IMR-90 (cell line): ENCODE results near the gene ZNF74. TPM values are rescaled to one million over a fixed set of nuclear protein-coding genes. Genes with fewer than 3 reads are reported as not detected.

Experiments used
- ATAC-seq: fragments of 200-7000 bp; cut with Tn5 transposase; 2 replicates; pipeline ENCODE4 v1.9.1; 2020; ENCODE audit warnings: low read depth, mild to moderate bottlenecking, moderate library complexity
- BruUV-seq: library from RNA; stranded (reverse); fragments of 400-500 nt; replicated peaks from 2 replicates; lab custom pipeline; 2021; lab: Mats Ljungman, UMichigan
- CTCF ChIA-PET: fragments of 300-600 bp; formaldehyde crosslinking; extraction: SDS; loops from one replicate; lab custom pipeline; 2021; ENCODE audit warnings: antibody characterized with exemption; lab: Yijun Ruan, JAX
- POLR2A ChIA-PET: fragments of 300-600 bp; sonication (Branson Sonifier 250); formaldehyde crosslinking; loops from one replicate; lab custom pipeline; 2022; ENCODE audit warnings: antibody characterized with exemption; ENCODE audit not compliant: unreplicated experiment; lab: Charles Lee
- DNase-seq: peaks from one replicate; pipeline ENCODE4 v3.0.0; 2013
- H2AFZ ChIP-seq: replicated peaks from 2 replicates; pipeline ENCODE3; 2013; ENCODE audit warnings: low read length, mild to moderate bottlenecking; ENCODE audit not compliant: poor library complexity
- H2AK5ac ChIP-seq: 2 replicates; pipeline ENCODE4 v1.6.1; 2013; ENCODE audit warnings: low read depth, low read length, inconsistent platforms
- H2AK9ac ChIP-seq: replicated peaks from 2 replicates; pipeline ENCODE3; 2013; ENCODE audit warnings: mild to moderate bottlenecking, low read depth, low read length, moderate library complexity; ENCODE audit not compliant: poor library complexity
- H2BK120ac ChIP-seq: 2 replicates; pipeline ENCODE4 v1.6.1; 2013; ENCODE audit warnings: low read depth, low read length, inconsistent platforms
- H2BK15ac ChIP-seq: 3 replicates; pipeline ENCODE4 v1.6.1; 2013; ENCODE audit warnings: low read depth, low read length, inconsistent platforms
- H2BK20ac ChIP-seq: 2 replicates; pipeline ENCODE4 v1.6.1; 2013; ENCODE audit warnings: low read depth, mild to moderate bottlenecking, inconsistent platforms, low read length, moderate library complexity
- H2BK5ac ChIP-seq: 2 replicates; pipeline ENCODE4 v1.6.1; 2013; ENCODE audit warnings: mild to moderate bottlenecking, low read depth, low read length, inconsistent platforms; ENCODE audit not compliant: poor library complexity, severe bottlenecking
- H3K14ac ChIP-seq: replicated peaks from 2 replicates; pipeline ENCODE4 v1.6.1; 2013; ENCODE audit warnings: low read depth, low read length, inconsistent platforms
- H3K18ac ChIP-seq: 2 replicates; pipeline ENCODE4 v1.6.1; 2013; ENCODE audit warnings: low read depth, low read length, control low read depth
- H3K23ac ChIP-seq: 2 replicates; pipeline ENCODE4 v1.6.1; 2013; ENCODE audit warnings: low read depth, low read length, inconsistent platforms
- H3K27ac ChIP-seq: 2 replicates; pipeline ENCODE4 v1.5.1; 2013; ENCODE audit warnings: mild to moderate bottlenecking, control low read depth, low read length; ENCODE audit not compliant: insufficient read depth
- H3K27me3 ChIP-seq: 2 replicates; pipeline ENCODE4 v1.6.1; 2013; ENCODE audit warnings: low read length; ENCODE audit not compliant: control insufficient read depth, insufficient read depth
- H3K36me3 ChIP-seq: 2 replicates; pipeline ENCODE4 v1.6.1; 2013; ENCODE audit warnings: low read length, mixed read lengths; ENCODE audit not compliant: control insufficient read depth, insufficient read depth
- H3K4ac ChIP-seq: 2 replicates; pipeline ENCODE4 v1.6.1; 2013; ENCODE audit warnings: low read depth, low read length, inconsistent platforms
- H3K4me1 ChIP-seq: 2 replicates; pipeline ENCODE4 v1.6.1; 2013; ENCODE audit warnings: low read length, mixed read lengths; ENCODE audit not compliant: control insufficient read depth, insufficient read depth
- H3K4me2 ChIP-seq: 2 replicates; pipeline ENCODE4 v1.6.1; 2013; ENCODE audit warnings: low read depth, mild to moderate bottlenecking, control low read depth, low read length, moderate library complexity
- H3K4me3 ChIP-seq: 2 replicates; pipeline ENCODE4 v1.5.1; 2013; ENCODE audit warnings: low read depth, mild to moderate bottlenecking, control low read depth, low read length, moderate library complexity; ENCODE audit not compliant: insufficient read depth
- H3K56ac ChIP-seq: 2 replicates; pipeline ENCODE4 v1.6.1; 2013; ENCODE audit warnings: low read length, inconsistent platforms; ENCODE audit not compliant: insufficient read depth; ENCODE audit errors: extremely low read depth
- H3K79me1 ChIP-seq, 2 experiments: 2 replicates each; pipeline ENCODE4 v1.6.1; 2013; ENCODE audit warnings: low read length in 2 of 2, inconsistent platforms in 1 of 2, low read depth in 1 of 2
- H3K9ac ChIP-seq: 2 replicates; pipeline ENCODE4 v1.6.1; 2013; ENCODE audit warnings: low read depth, low read length, control low read depth
- H3K9me1 ChIP-seq: 2 replicates; pipeline ENCODE4 v1.6.1; 2013; ENCODE audit warnings: low read length, inconsistent platforms; ENCODE audit not compliant: insufficient read depth
- H3K9me3 ChIP-seq: 2 replicates; pipeline ENCODE4 v1.6.1; 2013; ENCODE audit warnings: low read length; ENCODE audit not compliant: control insufficient read depth, insufficient read depth
- H4K20me1 ChIP-seq: 2 replicates; pipeline ENCODE4 v1.6.1; 2013; ENCODE audit warnings: low read length, inconsistent platforms; ENCODE audit not compliant: insufficient read depth
- H4K5ac ChIP-seq: 2 replicates; pipeline ENCODE4 v1.6.1; 2013; ENCODE audit warnings: mild to moderate bottlenecking, low read depth, low read length, control low read depth
- H4K8ac ChIP-seq, 2 experiments: 2 replicates each; pipeline ENCODE4 v1.6.1; 2013; ENCODE audit warnings: low read depth in 2 of 2, low read length in 2 of 2, control low read depth in 1 of 2, inconsistent platforms in 1 of 2
- H4K91ac ChIP-seq: 2 replicates; pipeline ENCODE4 v1.6.1; 2013; ENCODE audit warnings: low read depth, low read length, inconsistent platforms; ENCODE audit not compliant: insufficient read depth
- BHLHE40 ChIP-seq: fragments of 150-350 bp; IDR thresholded peaks from 2 replicates; pipeline ENCODE4 v1.6.1; 2016; ENCODE audit warnings: mild to moderate bottlenecking, low read depth, low read length
- CEBPB ChIP-seq: IDR thresholded peaks from 2 replicates; pipeline ENCODE4 v1.6.1; 2012; ENCODE audit warnings: low read depth, low read length, improper control_type of control experiment
- CHD1 ChIP-seq: IDR thresholded peaks from 2 replicates; pipeline ENCODE4 v1.6.1; 2012; ENCODE audit warnings: low read depth, low read length, improper control_type of control experiment
- FOS ChIP-seq: fragments of 150-350 bp; IDR thresholded peaks from 2 replicates; pipeline ENCODE4 v1.6.1; 2016; ENCODE audit warnings: low read depth, low read length
- MAFK ChIP-seq: IDR thresholded peaks from 2 replicates; pipeline ENCODE4 v1.6.1; 2012; ENCODE audit warnings: low read depth, low read length, improper control_type of control experiment
- MAZ ChIP-seq: IDR thresholded peaks from 2 replicates; pipeline ENCODE4 v1.6.1; 2012; ENCODE audit warnings: low read depth, mild to moderate bottlenecking, low read length, improper control_type of control experiment, moderate library complexity, borderline replicate concordance
- MXI1 ChIP-seq: IDR thresholded peaks from 2 replicates; pipeline ENCODE4 v1.6.1; 2012; ENCODE audit warnings: low read depth, mild to moderate bottlenecking, low read length, moderate library complexity, borderline replicate concordance
- NFE2L2 ChIP-seq: fragments of 150-350 bp; IDR thresholded peaks from 2 replicates; pipeline ENCODE4 v1.6.1; 2016; ENCODE audit warnings: low read depth, mild to moderate bottlenecking, low read length
- RCOR1 ChIP-seq: IDR thresholded peaks from 2 replicates; pipeline ENCODE4 v1.6.1; 2012; ENCODE audit warnings: mild to moderate bottlenecking, low read length, improper control_type of control experiment; ENCODE audit not compliant: insufficient replicate concordance
- SMC3 ChIP-seq: fragments of 150-350 bp; IDR thresholded peaks from 2 replicates; pipeline ENCODE4 v1.6.1; 2016; ENCODE audit warnings: low read depth, mild to moderate bottlenecking, antibody characterized with exemption, low read length, moderate library complexity
- WGBS, 2 experiments: methylation state at CpG; one replicate each; pipeline versions ENCODE4 v1.1.5 to v1.1.7; 2013; ENCODE audit warnings: missing lambda C conversion rate in 2 of 2; ENCODE audit not compliant: insufficient read length in 1 of 2; ENCODE audit errors: extremely low coverage in 2 of 2; 5-methylcytosine and 5-hydroxymethylcytosine counted together
- dilution Hi-C: fragments of 300-500 bp; cut with HindIII; formaldehyde crosslinking; loops from one replicate; pipeline ENCODE4 v1.14.3; 2018; ENCODE audit warnings: low sequenced_read_pairs; ENCODE audit not compliant: unreplicated experiment
- in situ Hi-C: fragments of 300-500 bp; cut with MboI; formaldehyde crosslinking; loops from 3 replicates; pipeline ENCODE4 v1.14.3; 2019; ENCODE audit warnings: low sequenced_read_pairs, inconsistent platforms, mixed read lengths
- intact Hi-C: fragments of 100-400 bp; cut with micrococcal nuclease; formaldehyde crosslinking; loops from 2 replicates; pipeline ENCODE4 v1.10.0; 2022
- polyA plus RNA-seq, 3 experiments: library from polyadenylated mRNA; depleted of rRNA; stranded (reverse); fragments of >200 nt; gene quantifications; 2 replicates each; pipeline ENCODE4 v1.2.3, GENCODE V29; 2012; ENCODE audit warnings: low replicate concordance in 1 of 3
- total RNA-seq: library from RNA; depleted of rRNA; stranded (reverse); fragments of >200 nt; gene quantifications from 2 replicates; pipeline ENCODE4 v1.2.3, GENCODE V29; 2012
- TF ChIP-seq, protein P1 (sequence below): fragments of 150-350 bp; IDR thresholded peaks from 2 replicates; pipeline ENCODE4 v1.6.1; 2016; ENCODE audit warnings: low read depth, mild to moderate bottlenecking, low read length, moderate library complexity, borderline replicate concordance
- TF ChIP-seq, protein P2 (sequence below): fragments of 150-350 bp; IDR thresholded peaks from 2 replicates; pipeline ENCODE4 v1.6.1; 2017; ENCODE audit warnings: mild to moderate bottlenecking, antibody characterized with exemption, low read length, low read depth
- TF ChIP-seq, protein P3 (sequence below): conservative IDR thresholded peaks from 2 replicates; pipeline ENCODE4 v1.5.1; 2012; ENCODE audit warnings: mild to moderate bottlenecking, low read depth, low read length, improper control_type of control experiment

ZNF74 gene
- total and polyA plus RNA-seq, 2 of the 4 experiments (the other 2 are of a cell fraction) = 7.5 to 8.4 TPM

- H4K5ac ChIP-seq = no peak overlapping the region; the same call in 1 of the 2 replicates
- ChIA-PET CTCF (interaction anchor here (0.5 to 1.4 kb wide), 4 partner anchors 9 to 38 kb away, joined by 3 to 12 read pairs (median 5); no protein-coding TSS in a partner anchor), POLR2A (no interaction called here)
- H2BK15ac ChIP-seq = no peak overlapping the region
- dilution Hi-C loops = no loop called here
- peak overlapping the region in 1 of 2 experiments; percentile 69; a peak in 1 of 4 replicates for H4K8ac ChIP-seq
- H3K9ac ChIP-seq = no peak overlapping the region
- WGBS, 2 experiments = no CpG with 5 or more reads among the region's 6 CpGs
- H3K4me3 ChIP-seq = no peak overlapping the region
- 0 out of 2 replicates have a peak overlapping the region, but pooled peaks have one; percentile 21 for H3K14ac ChIP-seq
- H2BK20ac ChIP-seq = no peak overlapping the region
- H3K27ac ChIP-seq = no peak overlapping the region
- no peaks in the 10 kb centered on the region for H4K20me1 ChIP-seq
- no peak overlapping the region for H3K18ac ChIP-seq
- H3K9me1 ChIP-seq = no peaks in the 10 kb centered on the region
- no peak overlapping the region for H2AK5ac ChIP-seq
- no peak overlapping the region for H3K23ac ChIP-seq
- H2AFZ ChIP-seq = peak overlapping the region; percentile 73
- H3K36me3 ChIP-seq = peaks cover 21% of the 10 kb centered on the region
- in situ Hi-C loops = loop anchor here (10.0 kb wide), 2 partner anchors 61 to 301 kb away; partner anchors contain the start of genes CCDC188 and ZNF74
- H4K91ac ChIP-seq = no peak overlapping the region
- H3K9me3 ChIP-seq = no peaks in the 10 kb centered on the region
- peak; percentile 86 for DNase-seq
- H3K4me1 ChIP-seq = peaks cover 5% of the 10 kb centered on the region
- peak overlapping the region; percentile 66 for H2AK9ac ChIP-seq
- no peak overlapping the region; the same call in 1 of the 2 replicates for H3K4ac ChIP-seq
- no peak overlapping the region for H2BK5ac ChIP-seq
- H3K27me3 ChIP-seq = no peaks in the 10 kb centered on the region
- no peak overlapping the region for H3K56ac ChIP-seq
- no peak overlapping the region for H3K4me2 ChIP-seq
- H2BK120ac ChIP-seq = no peak overlapping the region
- peaks cover 0 to 12% of the 10 kb centered on the region in 2 experiments; a peak in 2 of 4 replicates for H3K79me1 ChIP-seq
- peak; percentile 97 for ATAC-seq
- intact Hi-C loops = loop anchor here (1.0 to 5.0 kb wide), 3 partner anchors 38 to 299 kb away; partner anchors contain the start of gene KLHL22
- BruUV-seq = no TSS peak
- TF ChIP-seq FOS = no peak
- TF ChIP-seq BHLHE40 = no peak
- TF ChIP-seq MAZ = peak; percentile 35; the same call in 1 of the 2 replicates
- TF ChIP-seq SMC3 = peak; percentile 91
- TF ChIP-seq MXI1 = no peak; the same call in 1 of the 2 replicates
- TF ChIP-seq, protein P1, sequence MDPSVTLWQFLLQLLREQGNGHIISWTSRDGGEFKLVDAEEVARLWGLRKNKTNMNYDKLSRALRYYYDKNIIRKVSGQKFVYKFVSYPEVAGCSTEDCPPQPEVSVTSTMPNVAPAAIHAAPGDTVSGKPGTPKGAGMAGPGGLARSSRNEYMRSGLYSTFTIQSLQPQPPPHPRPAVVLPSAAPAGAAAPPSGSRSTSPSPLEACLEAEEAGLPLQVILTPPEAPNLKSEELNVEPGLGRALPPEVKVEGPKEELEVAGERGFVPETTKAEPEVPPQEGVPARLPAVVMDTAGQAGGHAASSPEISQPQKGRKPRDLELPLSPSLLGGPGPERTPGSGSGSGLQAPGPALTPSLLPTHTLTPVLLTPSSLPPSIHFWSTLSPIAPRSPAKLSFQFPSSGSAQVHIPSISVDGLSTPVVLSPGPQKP = no peak
- no peak for TF ChIP-seq CHD1
- no peak for TF ChIP-seq MAFK
- TF ChIP-seq, protein P2, sequence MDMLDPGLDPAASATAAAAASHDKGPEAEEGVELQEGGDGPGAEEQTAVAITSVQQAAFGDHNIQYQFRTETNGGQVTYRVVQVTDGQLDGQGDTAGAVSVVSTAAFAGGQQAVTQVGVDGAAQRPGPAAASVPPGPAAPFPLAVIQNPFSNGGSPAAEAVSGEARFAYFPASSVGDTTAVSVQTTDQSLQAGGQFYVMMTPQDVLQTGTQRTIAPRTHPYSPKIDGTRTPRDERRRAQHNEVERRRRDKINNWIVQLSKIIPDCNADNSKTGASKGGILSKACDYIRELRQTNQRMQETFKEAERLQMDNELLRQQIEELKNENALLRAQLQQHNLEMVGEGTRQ = no peak
- TF ChIP-seq RCOR1 = no peak
- peak; percentile 57; the same call in 1 of the 2 replicates for TF ChIP-seq CEBPB
- TF ChIP-seq, protein P3, sequence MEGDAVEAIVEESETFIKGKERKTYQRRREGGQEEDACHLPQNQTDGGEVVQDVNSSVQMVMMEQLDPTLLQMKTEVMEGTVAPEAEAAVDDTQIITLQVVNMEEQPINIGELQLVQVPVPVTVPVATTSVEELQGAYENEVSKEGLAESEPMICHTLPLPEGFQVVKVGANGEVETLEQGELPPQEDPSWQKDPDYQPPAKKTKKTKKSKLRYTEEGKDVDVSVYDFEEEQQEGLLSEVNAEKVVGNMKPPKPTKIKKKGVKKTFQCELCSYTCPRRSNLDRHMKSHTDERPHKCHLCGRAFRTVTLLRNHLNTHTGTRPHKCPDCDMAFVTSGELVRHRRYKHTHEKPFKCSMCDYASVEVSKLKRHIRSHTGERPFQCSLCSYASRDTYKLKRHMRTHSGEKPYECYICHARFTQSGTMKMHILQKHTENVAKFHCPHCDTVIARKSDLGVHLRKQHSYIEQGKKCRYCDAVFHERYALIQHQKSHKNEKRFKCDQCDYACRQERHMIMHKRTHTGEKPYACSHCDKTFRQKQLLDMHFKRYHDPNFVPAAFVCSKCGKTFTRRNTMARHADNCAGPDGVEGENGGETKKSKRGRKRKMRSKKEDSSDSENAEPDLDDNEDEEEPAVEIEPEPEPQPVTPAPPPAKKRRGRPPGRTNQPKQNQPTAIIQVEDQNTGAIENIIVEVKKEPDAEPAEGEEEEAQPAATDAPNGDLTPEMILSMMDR = peak; percentile 97
- TF ChIP-seq NFE2L2 = no peak
These were observed 62.2 kb downstream of the ZNF74 start for GRCh38 chr22:20456064-20456721.
